Lower leg skin (tissue), 3 donors: Measurements from ENCODE around the gene OTX1.

Source experiments
- CTCF ChIP-seq, 3 donors: fragments of 450-650 bp; IDR thresholded peaks; one replicate each; pipeline ENCODE4 v1.5.1; 2016; ENCODE audit warnings: antibody characterized with exemption in 3 of 3, mild to moderate bottlenecking in 3 of 3, moderate library complexity in 2 of 3
- POLR2A ChIP-seq, 2 donors: fragments of 450-650 bp; IDR thresholded peaks; one replicate each; pipeline ENCODE4 v1.6.1; 2016 to 2017; ENCODE audit warnings: antibody characterized with exemption in 2 of 2, mild to moderate bottlenecking in 1 of 2, moderate library complexity in 1 of 2

DNA sequence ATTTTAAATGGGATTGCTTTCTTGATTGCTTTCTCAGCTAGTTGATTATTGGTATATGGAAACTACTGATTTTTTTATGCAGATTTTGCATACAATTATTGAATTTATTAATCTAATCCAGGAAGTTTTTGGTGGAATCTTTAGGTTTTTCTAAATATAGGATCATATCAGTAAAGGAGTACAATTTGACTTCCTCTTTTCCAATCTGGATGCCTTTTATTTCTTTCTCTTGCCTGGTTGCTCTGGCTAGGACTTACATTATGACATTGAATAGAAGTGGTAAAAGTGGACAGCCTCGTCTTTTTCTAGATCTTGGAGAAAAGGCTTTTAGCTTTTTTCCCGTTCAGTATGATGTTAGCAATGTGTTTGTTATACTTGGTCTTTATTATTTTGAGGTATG is 51.3 kb downstream of the OTX1 start:
- no peak for TF ChIP-seq POLR2A (IDR thresholded peaks at IDR 0.05)
- TF ChIP-seq CTCF (IDR thresholded peaks at IDR 0.05), result no peak
